Progenitor cell of endocrine pancreas (in vitro differentiated cells): ENCODE results near the gene OR51B4. TPM values are rescaled to one million over a fixed set of nuclear protein-coding genes. Genes with fewer than 3 reads are reported as not detected.

ENCODE experiments used
- DNase-seq: peaks from one replicate; pipeline ENCODE4 v3.0.0; 2021; ENCODE audit warnings: low spot score; ENCODE audit not compliant: unreplicated experiment
- H3K27ac Mint-ChIP-seq: 2 replicates; pipeline ENCODE4 v1.8.0; 2021; ENCODE audit warnings: mild to moderate bottlenecking, moderate library complexity, mixed read lengths
- H3K27me3 Mint-ChIP-seq: 2 replicates; pipeline ENCODE4 v1.8.0; 2021; ENCODE audit warnings: mixed read lengths
- H3K36me3 Mint-ChIP-seq: 2 replicates; pipeline ENCODE4 v1.8.0; 2022; ENCODE audit warnings: mixed read lengths; ENCODE audit not compliant: insufficient read depth
- H3K4me1 Mint-ChIP-seq: 2 replicates; pipeline ENCODE4 v1.8.0; 2021; ENCODE audit warnings: low read depth, mixed read lengths
- H3K4me3 Mint-ChIP-seq: 2 replicates; pipeline ENCODE4 v1.8.0; 2021; ENCODE audit warnings: low read depth, mild to moderate bottlenecking, moderate library complexity, mixed read lengths
- H3K9me3 Mint-ChIP-seq: 2 replicates; pipeline ENCODE4 v1.8.0; 2021; ENCODE audit warnings: low read depth, mixed read lengths
- total RNA-seq: library from RNA; stranded (reverse); gene quantifications from 2 replicates; pipeline ENCODE4 v1.2.1, GENCODE V29; 2021
- TF ChIP-seq, protein P1 (sequence below): fragments of 200-600 bp; sonication (generic); IDR thresholded peaks from one replicate; pipeline ENCODE4 v1.5.0; 2021; ENCODE audit warnings: antibody characterized with exemption, mild to moderate bottlenecking; ENCODE audit not compliant: unreplicated experiment

Gene OR51B4
- total RNA-seq, 1 donor from 2014 or later = not detected

DNA sequence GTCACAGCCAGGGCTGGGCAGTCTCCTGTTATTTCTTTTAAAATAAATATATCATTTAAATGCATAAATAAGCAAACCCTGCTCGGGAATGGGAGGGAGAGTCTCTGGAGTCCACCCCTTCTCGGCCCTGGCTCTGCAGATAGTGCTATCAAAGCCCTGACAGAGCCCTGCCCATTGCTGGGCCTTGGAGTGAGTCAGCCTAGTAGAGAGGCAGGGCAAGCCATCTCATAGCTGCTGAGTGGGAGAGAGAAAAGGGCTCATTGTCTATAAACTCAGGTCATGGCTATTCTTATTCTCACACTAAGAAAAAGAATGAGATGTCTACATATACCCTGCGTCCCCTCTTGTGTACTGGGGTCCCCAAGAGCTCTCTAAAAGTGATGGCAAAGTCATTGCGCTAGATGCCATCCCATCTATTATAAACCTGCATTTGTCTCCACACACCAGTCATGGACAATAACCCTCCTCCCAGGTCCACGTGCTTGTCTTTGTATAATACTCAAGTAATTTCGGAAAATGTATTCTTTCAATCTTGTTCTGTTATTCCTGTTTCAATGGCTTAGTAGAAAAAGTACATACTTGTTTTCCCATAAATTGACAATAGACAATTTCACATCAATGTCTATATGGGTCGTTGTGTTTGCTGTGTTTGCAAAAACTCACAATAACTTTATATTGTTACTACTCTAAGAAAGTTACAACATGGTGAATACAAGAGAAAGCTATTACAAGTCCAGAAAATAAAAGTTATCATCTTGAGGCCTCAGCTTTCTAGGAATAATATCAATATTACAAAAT, 13.4 kb downstream of the OR51B4 start:
- Mint-ChIP-seq H3K9me3 (peaks cover 2% of the 10 kb centered on the region), H3K27ac (no peak overlapping the region), H3K4me3 (no peak overlapping the region), H3K27me3 (no peaks in the 10 kb centered on the region), H3K4me1 (no peaks in the 10 kb centered on the region), H3K36me3 (no peaks in the 10 kb centered on the region)
- TF ChIP-seq, protein P1, sequence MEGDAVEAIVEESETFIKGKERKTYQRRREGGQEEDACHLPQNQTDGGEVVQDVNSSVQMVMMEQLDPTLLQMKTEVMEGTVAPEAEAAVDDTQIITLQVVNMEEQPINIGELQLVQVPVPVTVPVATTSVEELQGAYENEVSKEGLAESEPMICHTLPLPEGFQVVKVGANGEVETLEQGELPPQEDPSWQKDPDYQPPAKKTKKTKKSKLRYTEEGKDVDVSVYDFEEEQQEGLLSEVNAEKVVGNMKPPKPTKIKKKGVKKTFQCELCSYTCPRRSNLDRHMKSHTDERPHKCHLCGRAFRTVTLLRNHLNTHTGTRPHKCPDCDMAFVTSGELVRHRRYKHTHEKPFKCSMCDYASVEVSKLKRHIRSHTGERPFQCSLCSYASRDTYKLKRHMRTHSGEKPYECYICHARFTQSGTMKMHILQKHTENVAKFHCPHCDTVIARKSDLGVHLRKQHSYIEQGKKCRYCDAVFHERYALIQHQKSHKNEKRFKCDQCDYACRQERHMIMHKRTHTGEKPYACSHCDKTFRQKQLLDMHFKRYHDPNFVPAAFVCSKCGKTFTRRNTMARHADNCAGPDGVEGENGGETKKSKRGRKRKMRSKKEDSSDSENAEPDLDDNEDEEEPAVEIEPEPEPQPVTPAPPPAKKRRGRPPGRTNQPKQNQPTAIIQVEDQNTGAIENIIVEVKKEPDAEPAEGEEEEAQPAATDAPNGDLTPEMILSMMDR = no peak
- DNase-seq = no peak

DNA sequence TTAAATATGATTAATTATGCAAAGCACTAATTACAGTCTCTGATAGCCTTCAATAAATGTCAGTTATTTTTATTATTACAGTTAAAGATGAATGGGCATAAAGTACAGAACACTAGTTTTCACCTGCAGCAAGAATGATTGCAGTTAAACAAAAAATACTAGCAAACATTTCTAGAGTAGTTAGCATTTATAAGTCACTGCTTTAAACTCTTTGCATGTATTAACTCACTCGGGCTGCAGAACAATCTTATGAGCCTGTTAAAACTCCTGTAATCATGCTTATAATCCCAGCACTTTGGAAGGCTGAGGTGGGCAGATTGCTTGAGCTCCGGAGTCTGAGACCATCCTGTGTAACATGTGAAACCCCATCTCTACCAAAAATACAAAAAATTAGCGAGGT, 14.8 kb downstream of the OR51B4 start:
- Mint-ChIP-seq H3K9me3 (no peaks in the 10 kb centered on the region), H3K4me3 (no peak overlapping the region), H3K27me3 (no peaks in the 10 kb centered on the region), H3K4me1 (no peaks in the 10 kb centered on the region), H3K27ac (no peak overlapping the region), H3K36me3 (no peaks in the 10 kb centered on the region)
- no peak for DNase-seq
- TF ChIP-seq, protein P1 = no peak

DNA sequence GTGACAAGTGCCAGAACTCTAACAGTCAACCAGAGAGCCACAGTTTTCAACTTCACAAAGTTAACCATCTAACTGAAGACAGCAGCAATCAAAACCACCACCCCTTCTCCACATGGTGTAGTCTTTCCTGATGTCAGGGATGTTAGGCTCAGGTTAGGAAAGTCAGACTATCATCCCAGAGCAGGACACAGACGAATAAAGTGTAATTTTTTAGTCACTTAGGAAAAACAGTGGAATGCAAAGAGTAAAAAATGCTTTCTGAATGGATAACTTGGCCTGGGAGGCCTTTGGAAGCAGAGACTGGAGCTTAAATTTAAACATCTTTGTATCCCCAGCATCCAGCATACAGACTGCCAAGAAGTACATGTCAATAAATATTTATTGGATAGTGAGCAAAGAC, 15.4 kb downstream of the OR51B4 start:
- TF ChIP-seq, protein P1 = no peak
- no peak overlapping the region for H3K4me3 Mint-ChIP-seq
- no peak for DNase-seq
- H3K4me1 Mint-ChIP-seq = no peaks in the 10 kb centered on the region
- H3K9me3 Mint-ChIP-seq = no peaks in the 10 kb centered on the region
- no peaks in the 10 kb centered on the region for H3K36me3 Mint-ChIP-seq
- H3K27ac Mint-ChIP-seq = no peak overlapping the region
- H3K27me3 Mint-ChIP-seq = no peaks in the 10 kb centered on the region

GRCh38 chr11:5285703-5286340, 15.9 kb downstream of the OR51B4 start:
- no peaks in the 10 kb centered on the region for H3K36me3 Mint-ChIP-seq
- DNase-seq = no peak
- TF ChIP-seq, protein P1 = no peak
- no peak overlapping the region for H3K27ac Mint-ChIP-seq
- H3K4me3 Mint-ChIP-seq = no peak overlapping the region
- no peaks in the 10 kb centered on the region for H3K4me1 Mint-ChIP-seq
- H3K27me3 Mint-ChIP-seq = no peaks in the 10 kb centered on the region
- no peaks in the 10 kb centered on the region for H3K9me3 Mint-ChIP-seq

- TF ChIP-seq, protein P1 = no peak
- DNase-seq = no peak
- no peak overlapping the region for H3K27ac Mint-ChIP-seq
- peaks cover 2% of the 10 kb centered on the region for H3K4me1 Mint-ChIP-seq
- H3K36me3 Mint-ChIP-seq = no peaks in the 10 kb centered on the region
- H3K4me3 Mint-ChIP-seq = no peak overlapping the region
- H3K9me3 Mint-ChIP-seq = no peaks in the 10 kb centered on the region
- no peaks in the 10 kb centered on the region for H3K27me3 Mint-ChIP-seq
Measured at GRCh38 chr11:5284637-5285036, 17.1 kb downstream of the OR51B4 start.
